Lower leg skin (tissue), 3 donors: ENCODE measurements around the gene PCSK6.

Source experiments
- POLR2A ChIP-seq, 2 donors: fragments of 450-650 bp; IDR thresholded peaks; one replicate each; pipeline ENCODE4 v1.6.1; 2016 to 2017; ENCODE audit warnings: antibody characterized with exemption in 2 of 2, mild to moderate bottlenecking in 1 of 2, moderate library complexity in 1 of 2
- TF ChIP-seq, protein P1 (sequence below), 3 donors: fragments of 450-650 bp; IDR thresholded peaks; one replicate each; pipeline ENCODE4 v1.5.1; 2016; ENCODE audit warnings: antibody characterized with exemption in 3 of 3, mild to moderate bottlenecking in 3 of 3, moderate library complexity in 2 of 3

DNA sequence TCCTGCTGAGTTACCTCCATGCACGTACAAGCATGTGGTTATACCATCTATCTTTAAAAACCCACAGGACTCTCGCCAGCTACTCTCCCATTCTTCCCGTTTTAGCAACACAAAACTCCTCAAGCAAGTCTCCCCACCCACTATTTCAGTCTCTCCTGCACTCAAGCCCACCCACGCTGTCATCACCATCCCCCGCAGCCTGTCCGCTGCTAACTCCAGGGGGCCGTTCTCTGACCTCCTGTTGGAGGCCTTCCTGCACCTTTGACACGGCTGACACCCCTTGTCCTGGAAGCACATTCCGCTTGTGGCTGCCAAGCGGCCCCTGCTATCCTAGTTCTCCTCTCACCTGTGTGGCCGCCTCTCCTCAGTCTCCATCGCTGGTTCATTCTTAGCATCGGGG lies 7.5 kb upstream of the PCSK6 start:
- TF ChIP-seq, protein P1, sequence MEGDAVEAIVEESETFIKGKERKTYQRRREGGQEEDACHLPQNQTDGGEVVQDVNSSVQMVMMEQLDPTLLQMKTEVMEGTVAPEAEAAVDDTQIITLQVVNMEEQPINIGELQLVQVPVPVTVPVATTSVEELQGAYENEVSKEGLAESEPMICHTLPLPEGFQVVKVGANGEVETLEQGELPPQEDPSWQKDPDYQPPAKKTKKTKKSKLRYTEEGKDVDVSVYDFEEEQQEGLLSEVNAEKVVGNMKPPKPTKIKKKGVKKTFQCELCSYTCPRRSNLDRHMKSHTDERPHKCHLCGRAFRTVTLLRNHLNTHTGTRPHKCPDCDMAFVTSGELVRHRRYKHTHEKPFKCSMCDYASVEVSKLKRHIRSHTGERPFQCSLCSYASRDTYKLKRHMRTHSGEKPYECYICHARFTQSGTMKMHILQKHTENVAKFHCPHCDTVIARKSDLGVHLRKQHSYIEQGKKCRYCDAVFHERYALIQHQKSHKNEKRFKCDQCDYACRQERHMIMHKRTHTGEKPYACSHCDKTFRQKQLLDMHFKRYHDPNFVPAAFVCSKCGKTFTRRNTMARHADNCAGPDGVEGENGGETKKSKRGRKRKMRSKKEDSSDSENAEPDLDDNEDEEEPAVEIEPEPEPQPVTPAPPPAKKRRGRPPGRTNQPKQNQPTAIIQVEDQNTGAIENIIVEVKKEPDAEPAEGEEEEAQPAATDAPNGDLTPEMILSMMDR (IDR thresholded peaks at IDR 0.05) = no peak
- TF ChIP-seq POLR2A (IDR thresholded peaks at IDR 0.05) = no peak
